AG04450 (cell line): Measurements from ENCODE around the gene FAM193B. TPM values are rescaled to one million over a fixed set of nuclear protein-coding genes. Genes with fewer than 3 reads are reported as not detected.
A peak's percentile ranks its signal among the peaks of the same experiment; 100 is the strongest.

Experiments used
- CTCF ChIA-PET: fragments of 300-600, 350-600 bp; formaldehyde crosslinking; extraction: SDS; loops from one replicate; lab custom pipeline; 2022; ENCODE audit warnings: antibody characterized with exemption, inconsistent platforms; lab: Charles Lee
- POLR2A ChIA-PET: fragments of 350-600 bp; formaldehyde crosslinking; extraction: SDS; loops from one replicate; lab custom pipeline; 2021; ENCODE audit warnings: antibody characterized with exemption, inconsistent platforms; lab: Yijun Ruan, JAX
- DNase-seq: peaks from one replicate; pipeline ENCODE4 v3.0.0-alpha.2; 2011; ENCODE audit warnings: low read depth, low spot score
- H3K27ac ChIP-seq: one replicate; pipeline ENCODE4 v1.5.1; 2012; ENCODE audit warnings: low read depth, low read length, control low read depth
- H3K27me3 ChIP-seq: one replicate; pipeline ENCODE4 v1.6.0; 2012; ENCODE audit warnings: low read length; ENCODE audit not compliant: control insufficient read depth, insufficient read depth
- H3K4me3 ChIP-seq: 2 replicates; pipeline ENCODE4 v1.5.1; 2011; ENCODE audit warnings: mild to moderate bottlenecking, low read depth, low read length, control low read depth
- H3K9me3 ChIP-seq: 2 replicates; pipeline ENCODE4 v1.5.1; 2012; ENCODE audit warnings: low read length; ENCODE audit not compliant: control insufficient read depth, insufficient read depth
- CTCF ChIP-seq: IDR thresholded peaks from 2 replicates; pipeline ENCODE4 v1.5.1; 2011; ENCODE audit warnings: low read depth, low read length, control low read depth, inconsistent platforms
- polyA plus RNA-seq: library from polyadenylated mRNA; depleted of rRNA; stranded (reverse); fragments of >200 nt; gene quantifications from 2 replicates; pipeline ENCODE4 v1.2.3, GENCODE V29; 2011

Gene FAM193B
- polyA plus RNA-seq, 1 experiment: 30.1 TPM

- Histone ChIP-seq H3K4me3 (no peak overlapping the region), H3K27me3 (no peaks in the 10 kb centered on the region), H3K9me3 (no peaks in the 10 kb centered on the region), H3K27ac (no peak overlapping the region)
- DNase-seq: no peak
- ChIA-PET CTCF (interaction anchor here (0.7 to 1.0 kb wide), 2 partner anchors 8 to 198 kb away, joined by 4 to 5 read pairs; no protein-coding TSS in a partner anchor), POLR2A (interaction anchor here (0.7 to 1.6 kb wide), 3 partner anchors 9 to 21 kb away, joined by 4 to 10 read pairs (median 4); partner anchors contain the start of genes DDX41 and PDLIM7)
- TF ChIP-seq CTCF: no peak
Measured at GRCh38 chr5:177507596-177508220, 46.7 kb downstream of the FAM193B start.

- POLR2A ChIA-PET: interaction anchor here (1.1 to 1.6 kb wide), 2 partner anchors 10 to 21 kb away, joined by 4 to 10 read pairs; partner anchors contain the start of gene PDLIM7
- no peak for DNase-seq
- no peaks in the 10 kb centered on the region for H3K27me3 ChIP-seq
- CTCF ChIA-PET: interaction anchor here (0.7 to 1.0 kb wide), 4 partner anchors 8 to 198 kb away, joined by 4 to 6 read pairs (median 5); no protein-coding TSS in a partner anchor
- TF ChIP-seq CTCF: peak; percentile 30
- H3K9me3 ChIP-seq: no peaks in the 10 kb centered on the region
- no peak overlapping the region for H3K4me3 ChIP-seq
- H3K27ac ChIP-seq: no peak overlapping the region
Measured at GRCh38 chr5:177507165-177507564, 47.2 kb downstream of the FAM193B start.

GRCh38 chr5:177505075-177505474 lies 49.3 kb downstream of the FAM193B start:
- Histone ChIP-seq H3K4me3 (no peak overlapping the region), H3K27me3 (no peaks in the 10 kb centered on the region), H3K9me3 (no peaks in the 10 kb centered on the region), H3K27ac (no peak overlapping the region)
- ChIA-PET CTCF (interaction anchor here (1.4 kb wide), 1 partner anchor 115 kb away, joined by 7 read pairs; no protein-coding TSS in a partner anchor), POLR2A (interaction anchor here (1.3 to 1.4 kb wide), 2 partner anchors 9 to 12 kb away, joined by 3 to 5 read pairs; no protein-coding TSS in a partner anchor)
- TF ChIP-seq CTCF: no peak
- no peak for DNase-seq

- no peak overlapping the region for H3K27ac ChIP-seq
- H3K27me3 ChIP-seq: no peaks in the 10 kb centered on the region
- H3K4me3 ChIP-seq: no peak overlapping the region
- no peak for TF ChIP-seq CTCF
- no peak for DNase-seq
- ChIA-PET CTCF (interaction anchor here (1.4 to 4.0 kb wide), 2 partner anchors 11 to 114 kb away, joined by 7 to 40 read pairs; partner anchors contain the start of gene DDX41), POLR2A (interaction anchor here (1.3 to 1.4 kb wide), 2 partner anchors 8 to 11 kb away, joined by 3 to 5 read pairs; no protein-coding TSS in a partner anchor)
- H3K9me3 ChIP-seq: no peaks in the 10 kb centered on the region
Measured at GRCh38 chr5:177504086-177505056, 50.0 kb downstream of the FAM193B start.
